Activated gamma-delta T cell treated with anti-CD3 and anti-CD28 coated beads, Interleukin-2, amount 50 U/mL, for 16 hours (primary cell): Measurements from ENCODE around the gene DLGAP4.

Experiments
- DNase-seq: peaks from one replicate; pipeline ENCODE4 v3.0.0-alpha.2; 2020; ENCODE audit warnings: low read depth

DLGAP4 gene

GRCh38 chr20:36275011-36275410 is 31.1 kb upstream of the DLGAP4 start:
- DNase-seq = no peak

GRCh38 chr20:36275441-36276189 is 30.5 kb upstream of the DLGAP4 start:
- DNase-seq = no peak

GRCh38 chr20:36277546-36277945 is 28.6 kb upstream of the DLGAP4 start:
- no peak for DNase-seq

GRCh38 chr20:36279362-36279761 is 26.8 kb upstream of the DLGAP4 start:
- DNase-seq = no peak

- no peak for DNase-seq
Observed at GRCh38 chr20:36279776-36280175, 26.4 kb upstream of the DLGAP4 start.

DNA sequence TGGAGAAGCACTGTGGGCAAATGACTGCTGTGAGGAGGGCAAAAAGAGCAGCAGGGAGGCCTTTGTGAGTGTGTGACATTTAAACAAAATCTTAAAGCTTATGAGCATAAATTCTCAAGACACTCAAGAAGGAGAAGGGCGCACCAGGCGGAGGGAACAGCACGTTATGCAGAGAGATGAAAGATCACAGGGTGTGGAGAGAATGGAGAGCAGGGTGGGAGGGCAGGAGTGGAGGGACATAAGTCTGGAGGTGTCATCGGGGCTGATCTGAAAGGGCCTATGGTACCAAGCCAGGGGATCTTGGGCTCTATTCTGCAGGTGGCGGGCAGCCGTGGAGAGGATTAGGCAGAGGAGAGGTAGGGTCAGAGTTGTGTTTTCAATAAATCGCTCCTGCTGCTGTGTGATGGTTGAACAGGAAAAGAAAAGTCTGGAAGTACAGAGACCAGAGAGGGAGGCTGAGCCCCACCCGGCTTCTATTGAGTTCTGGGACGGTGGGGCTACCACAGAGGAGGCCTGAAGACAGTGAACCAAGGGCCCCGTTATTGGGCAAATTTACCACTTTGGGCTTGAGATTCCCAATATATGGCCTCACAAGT is 24.3 kb upstream of the DLGAP4 start:
- DNase-seq = no peak

- DNase-seq = no peak
Observed at GRCh38 chr20:36284751-36285150, 21.4 kb upstream of the DLGAP4 start.

- DNase-seq = no peak
Observed at GRCh38 chr20:36285746-36286447, 20.2 kb upstream of the DLGAP4 start.

DNA sequence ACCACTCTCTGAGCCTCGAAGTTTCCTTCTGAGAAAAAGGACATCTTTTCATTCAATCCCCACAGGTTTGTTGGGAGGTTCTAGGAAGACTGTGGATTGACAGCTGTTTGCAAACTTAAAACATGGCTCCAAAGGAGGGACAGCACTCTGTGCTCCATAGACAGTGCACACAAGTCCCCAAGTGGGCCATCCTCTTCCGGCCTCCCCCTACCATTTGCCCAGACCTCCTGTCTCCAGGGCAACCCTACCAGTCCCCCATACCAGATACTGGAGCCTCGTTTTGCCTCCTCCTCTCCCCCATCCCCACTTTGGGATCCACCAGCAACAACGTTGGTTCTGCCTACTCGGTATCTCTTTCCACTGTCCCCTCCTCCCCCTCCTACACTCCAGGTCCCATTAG is 8.5 kb upstream of the DLGAP4 start:
- no peak for DNase-seq

- no peak for DNase-seq
Observed at GRCh38 chr20:36298061-36298460, 8.1 kb upstream of the DLGAP4 start.

DNA sequence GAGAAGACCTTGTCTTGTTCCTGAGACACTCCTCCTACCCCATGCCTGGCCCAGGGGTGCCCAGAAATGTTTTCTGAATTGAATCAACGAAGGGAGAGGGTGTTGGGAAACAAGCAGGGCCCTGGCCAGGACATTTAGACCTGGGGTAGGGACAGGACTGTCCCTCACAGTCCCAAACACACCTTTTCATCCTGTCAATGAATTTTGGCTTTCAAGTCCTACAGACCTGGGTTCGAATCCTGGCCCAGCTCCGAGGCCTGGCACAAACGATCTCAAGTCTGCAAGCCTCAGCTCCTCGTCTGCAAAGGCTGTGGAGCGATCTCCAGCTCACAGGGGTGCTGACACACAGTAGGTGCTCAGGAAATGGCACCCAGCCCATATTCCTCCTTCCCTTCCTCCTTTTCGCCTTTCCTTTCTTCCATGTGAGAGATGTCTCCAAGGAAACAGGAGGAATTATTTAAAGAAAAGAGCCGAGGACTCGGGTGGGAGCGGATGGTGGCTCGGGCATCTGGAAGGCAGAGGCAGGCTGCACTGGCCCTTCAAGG is 7.3 kb upstream of the DLGAP4 start:
- DNase-seq = no peak

DNA sequence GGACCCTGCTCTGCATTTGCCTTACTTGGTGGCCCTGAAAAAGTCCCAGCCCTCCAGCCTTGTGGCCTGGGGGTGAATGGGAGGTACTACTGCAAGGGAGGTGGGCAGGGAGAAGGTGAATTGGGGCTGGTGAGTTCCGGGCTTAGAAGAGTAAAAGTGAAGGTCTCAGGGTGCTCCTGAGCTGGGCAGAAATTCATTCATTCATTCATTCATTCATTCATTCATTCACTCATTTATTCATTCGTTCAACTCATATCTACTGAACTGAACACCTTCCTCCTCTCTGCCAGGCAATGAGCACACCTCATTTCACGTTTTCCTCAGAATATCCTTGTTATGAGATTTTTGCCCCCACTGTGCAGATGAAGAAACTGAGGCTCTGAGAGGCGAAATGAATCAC is 6.7 kb upstream of the DLGAP4 start:
- DNase-seq = no peak

GRCh38 chr20:36301359-36302119 is 4.6 kb upstream of the DLGAP4 start:
- DNase-seq = no peak

DNA sequence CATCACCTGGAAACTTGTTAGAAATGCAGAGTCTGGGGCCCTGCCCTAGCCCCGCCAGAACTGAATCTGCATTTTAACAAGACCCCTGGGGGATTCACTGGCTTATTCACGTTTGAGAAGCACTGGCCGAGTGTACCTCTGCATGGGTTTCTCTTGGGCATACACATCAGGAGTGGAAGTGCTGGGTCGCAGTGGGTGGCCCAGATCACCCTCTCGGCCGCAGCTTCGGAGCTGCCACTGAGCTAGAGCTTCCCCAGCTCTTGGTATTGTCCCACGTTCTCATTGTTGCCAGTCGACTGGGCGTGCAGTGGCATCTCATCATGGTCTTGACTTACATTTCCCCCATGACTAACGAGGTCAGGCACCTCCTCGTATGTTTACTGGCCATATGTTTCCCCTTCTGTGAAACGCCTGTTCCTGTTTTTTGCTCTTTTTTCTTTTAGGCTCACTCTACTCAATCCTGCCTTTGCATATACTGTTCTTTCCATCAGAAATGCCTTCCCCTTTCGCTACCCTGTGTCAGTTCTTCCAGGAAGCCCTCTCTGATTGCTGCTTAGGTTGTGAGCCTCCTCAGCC is 3.0 kb upstream of the DLGAP4 start:
- no peak for DNase-seq

DNA sequence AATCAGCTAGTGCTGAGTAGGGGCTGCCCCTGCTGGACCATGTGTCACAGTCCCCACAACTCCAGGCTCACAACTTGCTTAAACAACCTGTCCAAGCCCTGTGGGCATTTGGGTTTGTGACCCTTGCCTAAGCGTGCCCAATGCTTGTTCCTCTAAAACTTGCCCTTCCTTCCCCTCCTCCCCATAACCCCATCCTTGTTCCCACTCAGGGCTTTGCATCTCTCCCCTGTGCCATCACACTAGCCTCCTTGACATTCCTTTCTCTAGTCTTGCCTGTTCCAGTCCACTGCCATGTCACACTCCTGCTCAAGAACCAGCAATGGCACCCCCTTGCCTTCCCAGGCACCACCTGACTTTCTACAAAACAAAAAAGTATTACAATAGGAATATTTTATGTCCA is 2.3 kb upstream of the DLGAP4 start:
- no peak for DNase-seq

- DNase-seq = no peak
Observed at GRCh38 chr20:36304786-36305495, 1.2 kb upstream of the DLGAP4 start.

DNA sequence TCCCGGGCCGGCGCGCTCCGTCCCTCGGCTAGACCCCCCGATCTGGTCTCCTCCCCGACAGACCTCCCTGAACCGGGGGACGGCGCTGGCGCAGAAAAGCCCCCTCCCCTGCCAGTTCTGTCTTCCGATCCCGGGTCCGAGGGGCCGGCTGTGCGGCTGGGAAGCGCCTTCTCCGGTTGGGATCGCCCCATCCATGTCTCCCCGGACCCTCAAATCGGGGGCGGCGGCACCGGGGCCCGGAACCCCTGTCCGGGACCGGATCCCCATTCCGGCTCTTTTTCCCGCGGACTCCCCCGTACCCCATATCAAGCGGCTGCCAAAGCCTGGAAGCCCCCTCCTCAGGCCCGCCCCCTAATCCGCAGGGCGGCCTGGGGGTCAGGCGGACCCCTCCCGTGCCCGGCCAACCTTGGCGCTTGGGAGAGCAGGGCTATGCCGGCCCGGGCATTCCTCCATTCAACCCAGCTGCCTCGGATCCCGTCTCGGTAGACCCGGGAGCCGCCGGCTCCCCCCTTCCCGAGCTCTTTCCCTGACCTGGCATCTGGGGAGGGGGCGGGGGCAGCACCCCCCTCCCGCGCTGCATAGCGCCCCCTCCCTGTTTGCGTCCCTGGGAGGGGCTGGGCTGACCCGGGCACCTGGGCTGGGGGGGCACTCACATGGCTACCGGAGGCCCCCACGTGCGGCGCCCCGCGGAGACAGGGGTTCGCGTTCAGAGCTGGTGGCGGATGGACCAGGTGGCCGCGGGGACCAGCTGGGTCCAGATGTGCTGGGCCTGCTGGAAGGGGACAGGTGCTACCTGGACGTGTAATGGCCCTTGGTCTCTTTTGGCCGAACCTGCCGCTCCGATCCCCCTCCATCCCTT is 643 bp downstream of the DLGAP4 start:
- no peak for DNase-seq

DNA sequence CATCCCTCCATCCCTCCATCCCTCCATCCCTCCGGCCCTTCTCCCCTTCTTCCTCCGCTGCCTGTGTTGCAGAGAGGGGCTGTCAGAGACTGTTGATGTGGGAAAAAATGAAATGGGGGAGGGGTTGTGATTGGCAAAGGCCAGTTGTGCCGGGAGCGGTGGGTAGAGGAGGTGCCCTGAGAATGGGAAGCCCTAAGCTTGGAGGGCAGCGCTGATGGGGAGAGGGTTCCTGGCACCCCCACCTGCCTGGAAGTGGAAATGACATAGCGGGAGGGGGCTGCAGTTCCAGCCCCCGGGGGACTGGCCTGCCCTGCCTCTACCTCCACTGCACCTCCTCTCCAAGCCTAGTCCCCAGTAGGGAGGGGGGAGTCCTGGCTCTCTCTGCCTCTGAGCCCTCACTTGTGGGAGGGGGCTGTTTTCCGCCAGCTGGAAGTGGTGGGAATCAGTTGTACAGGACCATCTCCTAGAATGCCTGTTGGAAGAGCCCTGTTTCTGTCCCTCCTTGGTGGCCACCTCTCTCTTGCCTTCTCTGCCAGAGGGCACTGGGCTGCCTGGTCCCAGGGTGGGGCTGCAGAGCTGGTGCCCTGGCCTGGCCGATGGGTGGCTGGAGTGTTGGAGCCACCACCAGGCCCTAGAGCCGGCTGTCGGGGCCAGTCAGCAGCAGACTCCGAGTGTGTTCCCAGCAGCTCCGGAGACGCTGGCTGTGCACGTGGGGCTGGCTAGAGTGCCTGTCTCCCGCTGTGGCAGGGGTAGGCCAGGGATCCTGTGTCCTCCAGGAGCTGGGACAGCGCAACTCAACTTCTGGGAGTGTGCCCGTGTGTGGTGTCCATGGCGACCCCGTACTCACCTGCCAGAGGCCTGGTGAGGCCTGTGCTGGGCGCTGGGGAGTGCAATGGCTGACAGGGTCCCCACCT is 1.5 kb downstream of the DLGAP4 start:
- no peak for DNase-seq

GRCh38 chr20:36308353-36308752 is 2.2 kb downstream of the DLGAP4 start:
- DNase-seq = no peak
